Right lobe of liver (tissue), 4 donors: ENCODE results near the gene TNFRSF6B.

ENCODE experiments used
- CTCF ChIP-seq, 4 donors: fragments of 200-600 bp in 3 of 4; fragments of 450-650 bp in 1 of 4; IDR thresholded peaks; one replicate each; pipeline versions ENCODE4 v1.5.1 to v1.8.0; 2016 to 2022; ENCODE audit warnings: antibody characterized with exemption in 4 of 4, mild to moderate bottlenecking in 2 of 4
- POLR2A ChIP-seq: fragments of 450-650 bp; IDR thresholded peaks from one replicate; pipeline ENCODE4 v1.6.1; 2017; ENCODE audit warnings: antibody characterized with exemption, mild to moderate bottlenecking
- donor health status: DM: no; HTN: no; CAD: no.
- donor health status: DM: no; HTN: no; CAD: no.
- donor health status: DM: no; HTN: yes; CAD: no.

DNA sequence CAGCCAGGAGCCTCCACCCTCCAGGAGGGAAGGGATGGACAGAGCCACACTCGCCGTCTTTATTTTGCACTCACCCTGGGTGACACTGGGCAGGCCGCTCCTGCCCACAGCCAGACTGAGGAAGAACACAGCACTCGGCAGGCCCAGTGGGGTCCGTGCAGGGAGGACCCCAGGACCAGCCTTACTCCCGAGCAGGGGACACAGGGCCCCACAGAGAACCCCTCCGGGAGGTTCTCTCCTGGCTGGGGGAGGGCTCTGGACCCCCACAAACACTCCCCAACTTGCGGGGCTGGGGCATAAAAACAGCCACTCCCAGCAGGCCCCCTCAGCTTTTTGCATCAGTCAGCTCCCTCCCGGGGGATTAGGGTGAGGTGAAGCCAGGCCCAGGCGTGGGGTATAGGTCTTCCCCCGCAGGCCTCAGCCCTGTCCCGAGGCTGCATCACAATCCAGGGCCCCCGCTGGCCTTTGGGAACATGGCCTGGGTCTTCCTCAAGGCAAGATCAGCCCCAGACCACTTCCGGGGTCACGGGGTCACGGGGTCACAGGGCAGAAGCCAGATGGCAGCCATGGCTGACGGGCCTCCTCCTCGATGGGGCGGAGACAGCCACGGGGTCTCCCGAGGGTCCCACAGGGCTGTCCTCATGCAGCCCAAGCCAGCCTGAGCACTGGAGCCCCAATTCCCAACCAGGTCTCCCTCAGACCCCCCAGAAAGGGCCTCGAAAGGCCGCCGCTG lies 3.2 kb downstream of the TNFRSF6B start:
- no peak for TF ChIP-seq CTCF (IDR thresholded peaks at IDR 0.05)
- no peak for TF ChIP-seq POLR2A
